CD14-positive monocyte (primary cell): ENCODE measurements around the gene GAD2. TPM values are rescaled to one million over a fixed set of nuclear protein-coding genes. Genes with fewer than 3 reads are reported as not detected.

Experiments used
- DNase-seq, 3 donors: peaks; one replicate each; pipeline ENCODE4 v3.0.0-alpha.2; 2011 to 2022
- H2AFZ ChIP-seq: 2 replicates; pipeline ENCODE4 v1.6.0; 2012; ENCODE audit warnings: mild to moderate bottlenecking, low read depth, low read length, inconsistent platforms; ENCODE audit not compliant: insufficient read depth, poor library complexity, severe bottlenecking
- H3K27ac ChIP-seq, 2 donors: 1 replicate in 1 of 2; 2 replicates in 1 of 2; pipeline ENCODE4 v1.5.1; 2012 to 2013; ENCODE audit warnings: low read length in 2 of 2, control low read depth in 1 of 2, inconsistent platforms in 1 of 2, low read depth in 1 of 2, mild to moderate bottlenecking in 1 of 2
- H3K27me3 ChIP-seq, 2 donors: one replicate each; pipeline versions ENCODE4 v1.6.0 to v1.6.1; 2011 to 2013; ENCODE audit warnings: low read length in 2 of 2; ENCODE audit not compliant: control insufficient read depth in 2 of 2, insufficient read depth in 2 of 2
- H3K36me3 ChIP-seq, 2 donors: replicated peaks in 1 of 2; 1 replicate in 1 of 2; 2 replicates in 1 of 2; pipeline versions ENCODE4 v1.5.1 to v1.6.1; 2012 to 2013; ENCODE audit warnings: low read length in 2 of 2, control low read depth in 1 of 2, inconsistent platforms in 1 of 2, mild to moderate bottlenecking in 1 of 2; ENCODE audit not compliant: insufficient read depth in 2 of 2, control insufficient read depth in 1 of 2
- H3K4me1 ChIP-seq, 2 donors: 1 replicate in 1 of 2; 2 replicates in 1 of 2; pipeline versions ENCODE4 v1.5.1 to v1.6.1; 2012 to 2013; ENCODE audit warnings: low read length in 2 of 2, control low read depth in 1 of 2, inconsistent platforms in 1 of 2, mild to moderate bottlenecking in 1 of 2, moderate library complexity in 1 of 2; ENCODE audit not compliant: insufficient read depth in 2 of 2, control insufficient read depth in 1 of 2
- H3K4me2 ChIP-seq: replicated peaks from 2 replicates; pipeline ENCODE3; 2012; ENCODE audit warnings: low read length, moderate library complexity, mild to moderate bottlenecking; ENCODE audit not compliant: poor library complexity, severe bottlenecking; ENCODE audit errors: extremely low read depth
- H3K4me3 ChIP-seq, 3 experiments: fragments of 200-600 bp in 1 of 3; sonication (generic) in 1 of 3; replicated peaks in 1 of 3; 1 replicate in 2 of 3; 2 replicates in 1 of 3; pipeline ENCODE4 v1.5.1; 2011 to 2013; ENCODE audit warnings: low read length in 3 of 3, mild to moderate bottlenecking in 3 of 3, control low read depth in 2 of 3, low read depth in 2 of 3, inconsistent platforms in 1 of 3, moderate library complexity in 1 of 3
- H3K79me2 ChIP-seq: 2 replicates; pipeline ENCODE4 v1.6.0; 2012; ENCODE audit warnings: mild to moderate bottlenecking, control low read depth, inconsistent platforms, low read length, moderate library complexity; ENCODE audit not compliant: insufficient read depth
- H3K9ac ChIP-seq: 2 replicates; pipeline ENCODE4 v1.6.0; 2017; ENCODE audit warnings: low read length, mild to moderate bottlenecking; ENCODE audit not compliant: insufficient read depth, poor library complexity, severe bottlenecking
- H3K9me3 ChIP-seq, 2 donors: replicated peaks in 1 of 2; 1 replicate in 1 of 2; 2 replicates in 1 of 2; pipeline versions ENCODE4 v1.5.1 to v1.6.1; 2012 to 2013; ENCODE audit warnings: low read length in 2 of 2, control low read depth in 1 of 2; ENCODE audit not compliant: control insufficient read depth in 1 of 2, insufficient read depth in 1 of 2
- H4K20me1 ChIP-seq: 2 replicates; pipeline ENCODE4 v1.6.0; 2012; ENCODE audit warnings: mild to moderate bottlenecking, low read length, control low read depth, moderate library complexity; ENCODE audit not compliant: insufficient read depth
- H3K27ac Mint-ChIP-seq, 7 donors: one replicate each; pipeline ENCODE4 v1.8.0; 2020; ENCODE audit warnings: mild to moderate bottlenecking in 7 of 7, mixed read lengths in 7 of 7, moderate library complexity in 6 of 7, inconsistent platforms in 2 of 7
- H3K27me3 Mint-ChIP-seq, 3 donors: one replicate each; pipeline ENCODE4 v1.8.0; 2021 to 2022; ENCODE audit warnings: low read depth in 3 of 3, mild to moderate bottlenecking in 3 of 3, mixed read lengths in 3 of 3, moderate library complexity in 3 of 3, inconsistent platforms in 1 of 3
- H3K36me3 Mint-ChIP-seq, 2 donors: one replicate each; pipeline ENCODE4 v1.8.0; 2020; ENCODE audit warnings: mixed read lengths in 2 of 2, inconsistent platforms in 1 of 2, mild to moderate bottlenecking in 1 of 2
- H3K4me1 Mint-ChIP-seq: one replicate; pipeline ENCODE4 v1.8.0; 2020; ENCODE audit warnings: mild to moderate bottlenecking, mixed read lengths
- H3K4me3 Mint-ChIP-seq, 2 donors: one replicate each; pipeline ENCODE4 v1.8.0; 2020; ENCODE audit warnings: mild to moderate bottlenecking in 2 of 2, mixed read lengths in 2 of 2, moderate library complexity in 1 of 2
- H3K9me3 Mint-ChIP-seq, 7 donors: one replicate each; pipeline ENCODE4 v1.8.0; 2020 to 2022; ENCODE audit warnings: mixed read lengths in 7 of 7, mild to moderate bottlenecking in 6 of 7, moderate library complexity in 6 of 7, inconsistent platforms in 2 of 7
- WGBS: methylation state at CpG from one replicate; pipeline ENCODE4 v1.1.5; 2013; ENCODE audit warnings: missing lambda C conversion rate; ENCODE audit not compliant: insufficient coverage; 5-methylcytosine and 5-hydroxymethylcytosine counted together
- intact Hi-C, 2 donors: fragments of 100-400 bp; cut with micrococcal nuclease; formaldehyde crosslinking; loops; one replicate each; pipeline versions ENCODE4 v1.15.0 to v1.15.1; 2023
- polyA plus RNA-seq, 3 donors: library from polyadenylated mRNA; depleted of rRNA in 1 of 3; unstranded in 2 of 3; stranded (reverse) in 1 of 3; fragments of 300-500 nt in 2 of 3; fragments of >200 nt in 1 of 3; fragmentation: Illumina TruSeq in 2 of 3; gene quantifications; 1 replicate in 2 of 3; 2 replicates in 1 of 3; pipeline ENCODE4 v1.2.3, GENCODE V29; 2012 to 2021
- TF ChIP-seq, protein P1 (sequence below): fragments of 200-600 bp; IDR thresholded peaks from one replicate; pipeline ENCODE4 v1.8.0; 2022; ENCODE audit warnings: antibody characterized with exemption, mild to moderate bottlenecking

GAD2 gene
- polyA plus RNA-seq, 3 donors, result not detected

DNA sequence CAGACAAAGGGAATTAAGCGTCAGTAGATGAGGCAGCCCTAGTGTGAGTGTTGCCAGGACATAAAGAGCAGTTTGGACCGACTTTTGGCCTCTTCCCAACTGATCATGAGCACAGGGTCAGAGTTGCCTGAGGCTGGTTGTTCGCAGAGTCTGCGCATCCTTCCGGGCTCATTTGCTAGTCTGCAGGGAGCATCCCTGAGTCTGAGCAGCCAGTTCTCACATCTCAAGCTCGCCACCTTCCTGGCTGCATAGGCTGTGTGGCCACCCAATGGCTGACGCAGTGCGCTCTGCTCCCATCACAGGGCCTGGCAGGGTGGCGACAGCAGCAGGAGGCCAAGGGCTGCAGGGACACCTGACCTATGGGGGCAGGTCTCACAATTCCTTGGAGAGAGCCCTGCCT lies 5.0 kb downstream of the GAD2 start:
- TF ChIP-seq, protein P1, sequence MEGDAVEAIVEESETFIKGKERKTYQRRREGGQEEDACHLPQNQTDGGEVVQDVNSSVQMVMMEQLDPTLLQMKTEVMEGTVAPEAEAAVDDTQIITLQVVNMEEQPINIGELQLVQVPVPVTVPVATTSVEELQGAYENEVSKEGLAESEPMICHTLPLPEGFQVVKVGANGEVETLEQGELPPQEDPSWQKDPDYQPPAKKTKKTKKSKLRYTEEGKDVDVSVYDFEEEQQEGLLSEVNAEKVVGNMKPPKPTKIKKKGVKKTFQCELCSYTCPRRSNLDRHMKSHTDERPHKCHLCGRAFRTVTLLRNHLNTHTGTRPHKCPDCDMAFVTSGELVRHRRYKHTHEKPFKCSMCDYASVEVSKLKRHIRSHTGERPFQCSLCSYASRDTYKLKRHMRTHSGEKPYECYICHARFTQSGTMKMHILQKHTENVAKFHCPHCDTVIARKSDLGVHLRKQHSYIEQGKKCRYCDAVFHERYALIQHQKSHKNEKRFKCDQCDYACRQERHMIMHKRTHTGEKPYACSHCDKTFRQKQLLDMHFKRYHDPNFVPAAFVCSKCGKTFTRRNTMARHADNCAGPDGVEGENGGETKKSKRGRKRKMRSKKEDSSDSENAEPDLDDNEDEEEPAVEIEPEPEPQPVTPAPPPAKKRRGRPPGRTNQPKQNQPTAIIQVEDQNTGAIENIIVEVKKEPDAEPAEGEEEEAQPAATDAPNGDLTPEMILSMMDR, result no peak
- no peaks in the 10 kb centered on the region for H3K36me3 ChIP-seq
- no peak overlapping the region for H3K9ac ChIP-seq
- no peaks in the 10 kb centered on the region for H4K20me1 ChIP-seq
- Mint-ChIP-seq H3K4me3 (peak overlapping the region in 1 of 2 donors; percentile 81), H3K4me1 (peaks cover 6% of the 10 kb centered on the region), H3K27ac (no peak overlapping the region), H3K27me3 (peaks cover 60 to 82% (median 76%) of the 10 kb centered on the region in 3 donors), H3K36me3 (peaks cover 0 to 2% of the 10 kb centered on the region in 2 donors), H3K9me3 (peaks cover 0 to 14% (median 5%) of the 10 kb centered on the region in 7 donors)
- WGBS, result 31% methylated on average over 8 of the region's 9 CpGs
- H3K27ac ChIP-seq, result no peak overlapping the region
- no peaks in the 10 kb centered on the region for H3K79me2 ChIP-seq
- no peaks in the 10 kb centered on the region for H3K4me1 ChIP-seq
- peaks cover 0 to 17% of the 10 kb centered on the region in 2 donors for H3K9me3 ChIP-seq
- intact Hi-C loops, result no loop called here
- no peak for DNase-seq
- no peak overlapping the region for H3K4me3 ChIP-seq
- no peak overlapping the region for H2AFZ ChIP-seq
- peaks cover 72 to 94% of the 10 kb centered on the region in 2 donors for H3K27me3 ChIP-seq
- H3K4me2 ChIP-seq, result no peak overlapping the region

DNA sequence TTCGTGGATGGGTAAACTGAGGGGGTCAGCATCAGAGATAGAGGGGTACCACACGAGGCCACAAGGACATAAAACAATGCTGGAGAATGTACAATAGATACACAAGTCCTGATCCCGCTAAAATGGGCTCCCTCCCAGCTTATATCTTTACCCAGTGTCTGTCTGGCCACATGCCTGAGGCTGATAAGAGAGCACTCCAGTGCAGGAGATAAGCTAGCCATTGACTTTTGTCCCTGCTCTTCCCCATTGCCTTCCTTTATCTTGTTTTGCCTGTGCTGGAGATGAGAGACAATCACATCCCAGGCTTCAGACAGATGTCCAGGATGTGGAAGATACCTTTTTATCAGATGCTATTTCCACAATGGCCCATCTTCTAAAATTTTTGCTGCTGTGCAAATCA lies 6.0 kb downstream of the GAD2 start:
- H3K27ac Mint-ChIP-seq, result peak overlapping the region in 1 of 7 donors; percentile 3
- peaks cover 64 to 84% of the 10 kb centered on the region in 2 donors for H3K27me3 ChIP-seq
- WGBS, result 57% methylated on average over 2 of the region's 3 CpGs
- H2AFZ ChIP-seq, result no peak overlapping the region
- H3K4me3 ChIP-seq, result no peak overlapping the region
- no peak overlapping the region for H3K4me2 ChIP-seq
- intact Hi-C loops, result no loop called here
- peaks cover 0 to 6% (median 2%) of the 10 kb centered on the region in 7 donors for H3K9me3 Mint-ChIP-seq
- no peaks in the 10 kb centered on the region for H3K36me3 Mint-ChIP-seq
- H3K27ac ChIP-seq, result no peak overlapping the region
- peaks cover 0 to 17% of the 10 kb centered on the region in 2 donors for H3K9me3 ChIP-seq
- no peaks in the 10 kb centered on the region for H3K79me2 ChIP-seq
- H4K20me1 ChIP-seq, result no peaks in the 10 kb centered on the region
- no peaks in the 10 kb centered on the region for H3K4me1 ChIP-seq
- H3K4me3 Mint-ChIP-seq, result peak overlapping the region in 1 of 2 donors; percentile 79
- peaks cover 66 to 78% (median 67%) of the 10 kb centered on the region in 3 donors for H3K27me3 Mint-ChIP-seq
- no peaks in the 10 kb centered on the region for H3K4me1 Mint-ChIP-seq
- H3K36me3 ChIP-seq, result no peaks in the 10 kb centered on the region
- H3K9ac ChIP-seq, result no peak overlapping the region
- no peak for DNase-seq
- TF ChIP-seq, protein P1, result no peak
